ENCODE data around the gene OLA1. TPM values are rescaled to one million over a fixed set of nuclear protein-coding genes. Genes with fewer than 3 reads are reported as not detected.

OLA1 gene
- total RNA-seq, 1 experiment from 2014 or later = 134 TPM

- no peaks in the 10 kb centered on the region for H3K79me2 ChIP-seq (ENCODE audit: low read length)
- no peak for DNase-seq
- no peaks in the 10 kb centered on the region for H3K9me3 ChIP-seq (ENCODE audit: low read length)
- no peaks in the 10 kb centered on the region for H3K9me2 ChIP-seq (replicated peaks; ENCODE audit: insufficient read depth, low read length)
- no peaks in the 10 kb centered on the region for H3K4me1 ChIP-seq (ENCODE audit: low read length)
- no peaks in the 10 kb centered on the region for H3K36me3 ChIP-seq (ENCODE audit: insufficient read depth, low read length)
- H3K27me3 ChIP-seq (ENCODE audit: low read length) = no peaks in the 10 kb centered on the region
- no peak overlapping the region for H3K27ac ChIP-seq (ENCODE audit: low read length)
- H4K20me1 ChIP-seq (ENCODE audit: insufficient read depth, low read depth, low read length) = no peaks in the 10 kb centered on the region
- no peak overlapping the region for H3K4me3 ChIP-seq (ENCODE audit: low read length)
- no peak overlapping the region for H3K4me2 ChIP-seq (ENCODE audit: low read depth, low read length, poor library complexity, severe bottlenecking)
- H2AFZ ChIP-seq (ENCODE audit: low read length) = no peak overlapping the region
- H3K9ac ChIP-seq (ENCODE audit: low read length) = no peak overlapping the region
Observed at GRCh38 chr2:174028935-174029334, 219.4 kb downstream of the OLA1 start.

DNA sequence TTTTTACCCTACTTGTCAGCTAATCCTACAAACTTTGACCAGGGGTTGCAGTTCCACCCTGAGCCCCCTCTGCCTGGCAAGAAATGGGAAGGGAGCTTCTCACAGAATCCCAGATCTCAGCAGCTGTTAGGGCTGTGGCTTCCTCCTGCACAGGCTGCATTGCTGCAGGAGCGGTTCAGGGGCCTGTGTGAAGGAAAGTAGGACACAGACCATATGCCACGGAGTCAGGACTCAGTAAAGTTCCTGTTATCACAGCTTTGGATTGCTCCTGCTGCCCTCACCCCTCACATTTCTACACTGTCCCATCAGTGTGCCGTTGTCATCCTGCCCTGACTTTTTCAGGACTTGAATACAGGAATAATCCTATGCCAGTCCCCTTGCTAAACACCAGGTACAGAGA, 220.4 kb downstream of the OLA1 start:
- Histone ChIP-seq H3K9ac (ENCODE audit: low read length) (no peak overlapping the region), H3K9me3 (ENCODE audit: low read length) (no peaks in the 10 kb centered on the region), H3K4me1 (ENCODE audit: low read length) (no peaks in the 10 kb centered on the region), H3K9me2 (replicated peaks; ENCODE audit: insufficient read depth, low read length) (no peaks in the 10 kb centered on the region), H4K20me1 (ENCODE audit: insufficient read depth, low read depth, low read length) (no peaks in the 10 kb centered on the region), H3K36me3 (ENCODE audit: insufficient read depth, low read length) (no peaks in the 10 kb centered on the region), H3K4me2 (ENCODE audit: low read depth, low read length, poor library complexity, severe bottlenecking) (no peak overlapping the region), H2AFZ (ENCODE audit: low read length) (no peak overlapping the region), H3K27ac (ENCODE audit: low read length) (no peak overlapping the region), H3K27me3 (ENCODE audit: low read length) (no peaks in the 10 kb centered on the region), H3K4me3 (ENCODE audit: low read length) (no peak overlapping the region), H3K79me2 (ENCODE audit: low read length) (no peaks in the 10 kb centered on the region)
- no peak for DNase-seq

DNA sequence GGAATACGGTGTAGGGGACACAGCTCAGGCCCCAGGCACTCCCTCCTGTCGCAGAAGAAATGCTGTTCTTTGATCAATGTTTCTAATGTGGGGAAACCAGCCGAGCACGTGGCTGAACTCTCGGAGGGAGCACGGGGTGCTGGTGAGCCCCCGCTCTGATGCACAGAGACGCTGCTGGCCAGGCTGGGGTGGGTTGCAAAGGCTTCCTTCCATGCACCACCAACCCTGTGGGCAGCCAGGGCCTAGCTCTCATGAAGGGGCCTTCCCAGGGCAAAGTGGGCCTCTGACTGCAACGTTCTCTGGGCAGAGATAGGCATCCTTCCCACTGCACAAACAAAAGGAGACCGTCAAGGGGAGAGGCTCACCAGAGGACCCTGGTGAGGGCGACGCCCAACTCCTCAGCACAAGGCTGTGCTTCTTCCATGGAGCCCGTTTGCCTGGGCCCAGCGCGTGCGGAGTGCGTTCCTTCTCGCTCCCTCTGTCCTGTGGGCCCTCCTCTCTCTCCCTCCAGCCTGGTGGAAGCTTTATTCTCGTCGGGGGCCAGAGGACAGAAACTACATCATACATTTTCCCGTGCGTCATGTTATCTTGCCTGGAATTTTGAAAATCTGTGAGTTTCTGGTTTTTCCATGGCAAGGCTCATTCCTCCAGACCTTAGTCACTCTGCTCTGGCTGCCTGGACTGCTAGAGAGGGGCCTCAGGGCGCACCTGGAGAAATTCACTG, 222.0 kb downstream of the OLA1 start:
- Histone ChIP-seq H3K79me2 (ENCODE audit: low read length) (no peaks in the 10 kb centered on the region), H3K9me2 (replicated peaks; ENCODE audit: insufficient read depth, low read length) (no peaks in the 10 kb centered on the region), H3K4me2 (ENCODE audit: low read depth, low read length, poor library complexity, severe bottlenecking) (no peak overlapping the region), H3K4me1 (ENCODE audit: low read length) (no peaks in the 10 kb centered on the region), H3K9ac (ENCODE audit: low read length) (no peak overlapping the region), H3K9me3 (ENCODE audit: low read length) (no peaks in the 10 kb centered on the region), H4K20me1 (ENCODE audit: insufficient read depth, low read depth, low read length) (no peaks in the 10 kb centered on the region), H3K27ac (ENCODE audit: low read length) (no peak overlapping the region), H2AFZ (ENCODE audit: low read length) (no peak overlapping the region), H3K36me3 (ENCODE audit: insufficient read depth, low read length) (no peaks in the 10 kb centered on the region), H3K4me3 (ENCODE audit: low read length) (no peak overlapping the region), H3K27me3 (ENCODE audit: low read length) (no peaks in the 10 kb centered on the region)
- DNase-seq = no peak

DNA sequence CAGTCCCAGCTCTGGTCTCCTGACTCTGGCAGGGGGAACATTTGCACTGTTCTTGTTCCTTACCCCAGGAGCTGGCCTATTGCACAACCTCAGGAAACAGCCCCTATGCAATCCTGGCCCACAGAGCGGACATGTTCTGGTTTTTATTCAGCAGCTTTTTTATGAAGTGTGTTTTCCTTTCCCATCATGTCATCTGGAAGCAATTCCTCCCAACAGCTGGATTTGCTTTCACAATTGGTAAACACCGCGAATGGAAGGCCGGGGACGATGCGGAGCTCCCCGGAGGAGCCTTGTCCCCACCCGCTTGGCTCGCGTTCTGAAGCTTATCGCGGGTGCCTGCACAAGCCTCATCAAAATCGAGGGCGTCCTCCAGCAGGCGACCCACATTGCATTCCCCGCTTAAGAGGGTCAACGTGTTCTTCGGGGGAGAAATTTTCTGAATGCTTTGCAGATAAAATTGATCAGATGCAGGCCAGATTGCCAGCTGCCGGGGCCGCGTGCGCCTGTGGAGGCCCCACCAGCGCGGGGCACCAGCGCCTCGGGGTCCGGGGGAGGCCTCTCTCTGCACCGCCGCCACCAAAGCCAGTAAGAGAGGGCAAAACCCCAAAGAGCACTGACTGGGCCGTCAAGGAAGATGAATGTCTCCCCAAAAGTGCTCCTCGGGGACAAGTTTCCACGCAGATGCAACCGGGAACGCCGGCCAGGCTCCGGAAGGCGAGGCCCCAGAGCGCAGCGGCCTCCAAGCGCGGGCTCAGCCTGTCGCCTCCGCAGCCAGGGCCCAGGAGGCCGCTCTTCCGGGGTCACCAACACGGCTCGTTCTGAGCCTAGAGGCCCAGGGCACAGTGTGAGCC, 222.8 kb downstream of the OLA1 start:
- Histone ChIP-seq H3K9me3 (ENCODE audit: low read length) (no peaks in the 10 kb centered on the region), H3K4me2 (ENCODE audit: low read depth, low read length, poor library complexity, severe bottlenecking) (no peak overlapping the region), H3K9me2 (replicated peaks; ENCODE audit: insufficient read depth, low read length) (no peaks in the 10 kb centered on the region), H3K4me1 (ENCODE audit: low read length) (no peaks in the 10 kb centered on the region), H3K36me3 (ENCODE audit: insufficient read depth, low read length) (no peaks in the 10 kb centered on the region), H3K79me2 (ENCODE audit: low read length) (no peaks in the 10 kb centered on the region), H2AFZ (ENCODE audit: low read length) (no peak overlapping the region), H3K9ac (ENCODE audit: low read length) (no peak overlapping the region), H3K4me3 (ENCODE audit: low read length) (no peak overlapping the region), H3K27me3 (ENCODE audit: low read length) (no peaks in the 10 kb centered on the region), H3K27ac (ENCODE audit: low read length) (no peak overlapping the region), H4K20me1 (ENCODE audit: insufficient read depth, low read depth, low read length) (no peaks in the 10 kb centered on the region)
- DNase-seq = no peak

- H3K27me3 ChIP-seq (ENCODE audit: low read length) = no peaks in the 10 kb centered on the region
- no peaks in the 10 kb centered on the region for H3K79me2 ChIP-seq (ENCODE audit: low read length)
- no peaks in the 10 kb centered on the region for H4K20me1 ChIP-seq (ENCODE audit: insufficient read depth, low read depth, low read length)
- no peak overlapping the region for H3K4me3 ChIP-seq (ENCODE audit: low read length)
- DNase-seq = no peak
- H3K4me1 ChIP-seq (ENCODE audit: low read length) = no peaks in the 10 kb centered on the region
- H3K4me2 ChIP-seq (ENCODE audit: low read depth, low read length, poor library complexity, severe bottlenecking) = no peak overlapping the region
- no peaks in the 10 kb centered on the region for H3K9me2 ChIP-seq (replicated peaks; ENCODE audit: insufficient read depth, low read length)
- no peak overlapping the region for H3K9ac ChIP-seq (ENCODE audit: low read length)
- H2AFZ ChIP-seq (ENCODE audit: low read length) = no peak overlapping the region
- H3K27ac ChIP-seq (ENCODE audit: low read length) = no peak overlapping the region
- H3K36me3 ChIP-seq (ENCODE audit: insufficient read depth, low read length) = no peaks in the 10 kb centered on the region
- H3K9me3 ChIP-seq (ENCODE audit: low read length) = no peaks in the 10 kb centered on the region
Observed at GRCh38 chr2:174024524-174025270, 223.6 kb downstream of the OLA1 start.

DNA sequence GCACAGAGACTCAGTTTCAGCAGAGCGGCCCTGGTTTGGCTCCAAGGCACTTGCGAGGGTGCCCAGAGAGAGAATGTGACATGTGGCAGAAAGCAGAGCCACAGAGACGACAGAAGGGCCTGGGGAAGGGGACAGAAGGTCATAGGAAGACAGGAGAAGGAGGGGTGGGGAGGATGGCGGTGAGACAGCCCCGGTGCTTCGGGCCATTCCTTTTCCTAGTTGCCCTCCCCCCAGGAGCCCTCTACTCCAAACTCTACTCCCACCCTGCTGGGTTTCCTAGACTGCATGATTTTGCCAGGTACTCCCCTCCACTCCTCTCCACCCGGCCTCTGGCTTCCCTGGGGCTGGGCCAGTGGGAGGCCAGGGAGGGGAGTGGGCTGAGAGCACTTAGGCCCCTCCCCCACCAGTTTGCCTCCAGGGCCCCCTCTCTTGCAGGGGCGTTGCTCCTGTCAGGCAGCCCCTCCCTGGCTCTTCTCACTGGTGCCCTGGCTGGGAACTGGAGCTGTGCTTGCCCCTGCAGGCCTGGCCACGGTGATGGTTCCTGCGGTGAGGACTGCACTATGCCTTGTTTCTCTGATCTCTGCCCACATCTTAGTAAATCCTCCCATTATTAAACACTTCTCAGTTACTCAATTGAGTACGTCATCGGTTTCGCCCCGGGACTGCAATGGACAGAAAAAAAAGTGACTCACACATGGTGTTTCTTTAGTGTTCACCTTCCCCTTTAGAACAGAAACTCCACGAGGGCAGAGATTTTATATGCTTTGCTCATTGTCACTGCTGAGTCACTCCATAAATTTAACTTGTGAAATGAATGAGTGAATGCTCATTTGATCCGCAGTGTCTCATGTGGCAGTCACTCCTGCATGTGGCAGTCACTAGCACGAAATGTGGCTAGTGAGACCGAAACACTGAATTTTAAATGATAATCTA, 224.5 kb downstream of the OLA1 start:
- Histone ChIP-seq H3K9me3 (ENCODE audit: low read length) (no peaks in the 10 kb centered on the region), H3K27ac (ENCODE audit: low read length) (no peak overlapping the region), H4K20me1 (ENCODE audit: insufficient read depth, low read depth, low read length) (no peaks in the 10 kb centered on the region), H3K9ac (ENCODE audit: low read length) (no peak overlapping the region), H3K4me1 (ENCODE audit: low read length) (no peaks in the 10 kb centered on the region), H3K27me3 (ENCODE audit: low read length) (no peaks in the 10 kb centered on the region), H3K4me2 (ENCODE audit: low read depth, low read length, poor library complexity, severe bottlenecking) (no peak overlapping the region), H3K9me2 (replicated peaks; ENCODE audit: insufficient read depth, low read length) (no peaks in the 10 kb centered on the region), H3K4me3 (ENCODE audit: low read length) (no peak overlapping the region), H2AFZ (ENCODE audit: low read length) (no peak overlapping the region; the same call in 1 of the 2 replicates), H3K79me2 (ENCODE audit: low read length) (no peaks in the 10 kb centered on the region), H3K36me3 (ENCODE audit: insufficient read depth, low read length) (no peaks in the 10 kb centered on the region)
- no peak for DNase-seq

Measured in Karpas-422 (cell line).